Liver (tissue), 9 donors: ENCODE data around the gene GARNL3. TPM values are rescaled to one million over a fixed set of nuclear protein-coding genes. Genes with fewer than 3 reads are reported as not detected.

Experiments used
- DNase-seq: peaks from one replicate; pipeline ENCODE4 v3.0.0-alpha.2; 2017; ENCODE audit warnings: low spot score
- H3K27ac ChIP-seq, 2 donors: one replicate each; pipeline ENCODE4 v1.7.0; 2013; ENCODE audit warnings: inconsistent platforms in 2 of 2, low read length in 2 of 2, control low read depth in 1 of 2, low read depth in 1 of 2, mild to moderate bottlenecking in 1 of 2
- H3K27me3 ChIP-seq, 4 donors: one replicate each; pipeline versions ENCODE4 v1.6.1 to v1.7.0; 2013; ENCODE audit warnings: low read length in 3 of 4, inconsistent platforms in 1 of 4, mild to moderate bottlenecking in 1 of 4, moderate library complexity in 1 of 4; ENCODE audit not compliant: control insufficient read depth in 4 of 4, insufficient read depth in 4 of 4
- H3K36me3 ChIP-seq, 4 donors: one replicate each; pipeline versions ENCODE4 v1.6.1 to v1.7.0; 2013; ENCODE audit warnings: low read length in 3 of 4, mild to moderate bottlenecking in 3 of 4, low read depth in 1 of 4, moderate library complexity in 1 of 4; ENCODE audit not compliant: control insufficient read depth in 4 of 4, insufficient read depth in 3 of 4
- H3K4me1 ChIP-seq, 4 donors: one replicate each; pipeline versions ENCODE4 v1.6.1 to v1.7.0; 2013; ENCODE audit warnings: low read length in 3 of 4, mild to moderate bottlenecking in 3 of 4, moderate library complexity in 1 of 4; ENCODE audit not compliant: control insufficient read depth in 4 of 4, insufficient read depth in 4 of 4
- H3K4me3 ChIP-seq, 3 donors: one replicate each; pipeline versions ENCODE4 v1.6.1 to v1.7.0; 2013; ENCODE audit warnings: low read length in 3 of 3, control low read depth in 1 of 3, low read depth in 1 of 3, mild to moderate bottlenecking in 1 of 3
- H3K9ac ChIP-seq, 2 donors: one replicate each; pipeline ENCODE4 v1.7.0; 2013; ENCODE audit warnings: low read length in 2 of 2, mild to moderate bottlenecking in 2 of 2, moderate library complexity in 2 of 2, control low read depth in 1 of 2, low read depth in 1 of 2
- H3K9me3 ChIP-seq, 4 donors: one replicate each; pipeline versions ENCODE4 v1.6.1 to v1.7.0; 2013; ENCODE audit warnings: low read length in 3 of 4; ENCODE audit not compliant: control insufficient read depth in 4 of 4
- EGR1 ChIP-seq, 2 donors: IDR thresholded peaks; 2 replicates each; pipeline ENCODE4 v1.6.1; 2016 to 2018; ENCODE audit warnings: antibody characterized with exemption in 2 of 2, low read depth in 2 of 2
- FOXA1 ChIP-seq: IDR thresholded peaks from 2 replicates; pipeline ENCODE4 v1.6.1; 2016; ENCODE audit warnings: antibody characterized with exemption
- FOXA2 ChIP-seq: IDR thresholded peaks from 2 replicates; pipeline ENCODE4 v1.6.1; 2016; ENCODE audit warnings: antibody characterized with exemption
- GABPA ChIP-seq, 2 donors: IDR thresholded peaks in 1 of 2; conservative IDR thresholded peaks in 1 of 2; 2 replicates each; pipeline ENCODE4 v1.6.1; 2016; ENCODE audit warnings: antibody characterized with exemption in 2 of 2, mild to moderate bottlenecking in 1 of 2, moderate library complexity in 1 of 2
- HNF4A ChIP-seq, 2 donors: conservative IDR thresholded peaks; 2 replicates each; pipeline ENCODE4 v1.6.1; 2016; ENCODE audit warnings: antibody characterized with exemption in 2 of 2, mild to moderate bottlenecking in 2 of 2
- HNF4G ChIP-seq: IDR thresholded peaks from 2 replicates; pipeline ENCODE4 v1.6.1; 2016; ENCODE audit warnings: antibody characterized with exemption
- JUND ChIP-seq, 2 donors: IDR thresholded peaks; 2 replicates each; pipeline ENCODE4 v1.6.1; 2016; ENCODE audit warnings: antibody characterized with exemption in 2 of 2
- RAD21 ChIP-seq, 2 donors: IDR thresholded peaks; 2 replicates each; pipeline ENCODE4 v1.6.1; 2016; ENCODE audit warnings: antibody characterized with exemption in 2 of 2, mild to moderate bottlenecking in 2 of 2
- RXRA ChIP-seq, 2 donors: IDR thresholded peaks; 2 replicates each; pipeline ENCODE4 v1.6.1; 2017 to 2018; ENCODE audit warnings: antibody characterized with exemption in 2 of 2, mild to moderate bottlenecking in 1 of 2
- SP1 ChIP-seq: IDR thresholded peaks from 2 replicates; pipeline ENCODE4 v1.6.1; 2018; ENCODE audit warnings: antibody characterized with exemption, mild to moderate bottlenecking
- YY1 ChIP-seq: IDR thresholded peaks from 2 replicates; pipeline ENCODE4 v1.6.1; 2016; ENCODE audit warnings: antibody characterized with exemption, mild to moderate bottlenecking
- ZBTB33 ChIP-seq: IDR thresholded peaks from 2 replicates; pipeline ENCODE4 v1.6.1; 2016; ENCODE audit warnings: antibody characterized with exemption
- WGBS: extraction: QIAGEN DNeasy Blood & Tissue Kit; methylation state at CpG from one replicate; pipeline ENCODE4 v1.1.7; 2013; 5-methylcytosine and 5-hydroxymethylcytosine counted together
- polyA plus RNA-seq, 2 donors: library from polyadenylated mRNA; stranded (reverse) in 1 of 2; unstranded in 1 of 2; fragments of 200-250 nt in 1 of 2; fragments of >200 nt in 1 of 2; fragmentation: Nextera tagmentation in 1 of 2; extraction: Ambion mirVana in 1 of 2; gene quantifications; one replicate each; pipeline versions ENCODE4 v1.2.1 to v1.2.3, GENCODE V29; 2013 to 2015
- total RNA-seq, 2 donors: library from RNA; depleted of rRNA; stranded (reverse); fragments of >200 nt; gene quantifications; one replicate each; pipeline ENCODE4 v1.2.3, GENCODE V29; 2014
- TF ChIP-seq, protein P1 (sequence below): IDR thresholded peaks from 2 replicates; pipeline ENCODE4 v1.6.1; 2016; ENCODE audit warnings: antibody characterized with exemption, mild to moderate bottlenecking
- TF ChIP-seq, protein P2 (sequence below): IDR thresholded peaks from 2 replicates; pipeline ENCODE4 v1.6.1; 2016; ENCODE audit warnings: antibody characterized with exemption
- TF ChIP-seq, protein P3 (sequence below): fragments of 150-350 bp; IDR thresholded peaks from 2 replicates; pipeline ENCODE4 v1.5.1; 2017; ENCODE audit warnings: improper control_type of control experiment, low read depth, low read length; ENCODE audit not compliant: missing input control
- TF ChIP-seq, protein P4 (sequence below): IDR thresholded peaks from 2 replicates; pipeline ENCODE4 v1.6.1; 2016; ENCODE audit warnings: antibody characterized with exemption
- donor health status: healthy.
- donor health status: healthy.
- donor health status: healthy.
- donor health status: healthy.
- donor health status: healthy.

Gene GARNL3
- total and polyA plus RNA-seq, 4 donors: 0.89 to 6.7 (median 3.5) TPM

DNA sequence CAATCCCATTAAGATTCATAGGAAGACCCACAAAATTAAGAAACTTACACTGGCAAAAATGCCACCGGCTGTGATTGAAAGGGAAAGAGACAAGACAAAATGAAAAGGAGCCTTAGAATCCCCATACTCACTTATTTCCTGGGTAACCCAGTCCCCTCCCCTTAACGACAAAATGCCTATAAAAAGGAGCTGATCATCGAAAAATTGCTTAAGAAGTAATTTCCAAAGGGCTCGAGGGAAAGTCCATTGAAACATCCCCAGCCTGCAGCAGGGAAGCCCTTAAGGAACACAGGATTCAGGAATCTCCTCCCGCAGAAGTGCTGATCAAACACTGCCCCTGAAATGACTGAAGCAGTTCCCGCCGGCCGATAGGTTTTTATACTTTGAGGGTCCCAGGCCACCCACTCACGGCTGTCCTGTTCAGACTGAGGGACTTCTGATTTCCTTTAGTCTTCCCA, 158.9 kb downstream of the GARNL3 start:
- H3K36me3 ChIP-seq: peaks cover 0 to 1% (median under 1%) of the 10 kb centered on the region in 4 donors
- H3K27ac ChIP-seq: peak overlapping the region; percentile 74 to 88
- H3K9me3 ChIP-seq: no peaks in the 10 kb centered on the region
- peak overlapping the region; percentile 88 to 98 for H3K9ac ChIP-seq
- H3K4me3 ChIP-seq: peak overlapping the region; percentile 89 to 95 (median 92)
- H3K4me1 ChIP-seq: peaks cover 5 to 42% (median 36%) of the 10 kb centered on the region in 4 donors
- WGBS: 2% methylated on average over 9 of the region's 9 CpGs
- no peak for DNase-seq
- H3K27me3 ChIP-seq: no peaks in the 10 kb centered on the region
- TF ChIP-seq HNF4G: no peak
- no peak for TF ChIP-seq FOXA2
- no peak for TF ChIP-seq RAD21 (IDR thresholded peaks at IDR 0.05)
- TF ChIP-seq HNF4A (conservative IDR thresholded peaks at IDR 0.05): no peak
- no peak for TF ChIP-seq ZBTB33
- TF ChIP-seq, protein P1, sequence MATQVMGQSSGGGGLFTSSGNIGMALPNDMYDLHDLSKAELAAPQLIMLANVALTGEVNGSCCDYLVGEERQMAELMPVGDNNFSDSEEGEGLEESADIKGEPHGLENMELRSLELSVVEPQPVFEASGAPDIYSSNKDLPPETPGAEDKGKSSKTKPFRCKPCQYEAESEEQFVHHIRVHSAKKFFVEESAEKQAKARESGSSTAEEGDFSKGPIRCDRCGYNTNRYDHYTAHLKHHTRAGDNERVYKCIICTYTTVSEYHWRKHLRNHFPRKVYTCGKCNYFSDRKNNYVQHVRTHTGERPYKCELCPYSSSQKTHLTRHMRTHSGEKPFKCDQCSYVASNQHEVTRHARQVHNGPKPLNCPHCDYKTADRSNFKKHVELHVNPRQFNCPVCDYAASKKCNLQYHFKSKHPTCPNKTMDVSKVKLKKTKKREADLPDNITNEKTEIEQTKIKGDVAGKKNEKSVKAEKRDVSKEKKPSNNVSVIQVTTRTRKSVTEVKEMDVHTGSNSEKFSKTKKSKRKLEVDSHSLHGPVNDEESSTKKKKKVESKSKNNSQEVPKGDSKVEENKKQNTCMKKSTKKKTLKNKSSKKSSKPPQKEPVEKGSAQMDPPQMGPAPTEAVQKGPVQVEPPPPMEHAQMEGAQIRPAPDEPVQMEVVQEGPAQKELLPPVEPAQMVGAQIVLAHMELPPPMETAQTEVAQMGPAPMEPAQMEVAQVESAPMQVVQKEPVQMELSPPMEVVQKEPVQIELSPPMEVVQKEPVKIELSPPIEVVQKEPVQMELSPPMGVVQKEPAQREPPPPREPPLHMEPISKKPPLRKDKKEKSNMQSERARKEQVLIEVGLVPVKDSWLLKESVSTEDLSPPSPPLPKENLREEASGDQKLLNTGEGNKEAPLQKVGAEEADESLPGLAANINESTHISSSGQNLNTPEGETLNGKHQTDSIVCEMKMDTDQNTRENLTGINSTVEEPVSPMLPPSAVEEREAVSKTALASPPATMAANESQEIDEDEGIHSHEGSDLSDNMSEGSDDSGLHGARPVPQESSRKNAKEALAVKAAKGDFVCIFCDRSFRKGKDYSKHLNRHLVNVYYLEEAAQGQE: no peak
- TF ChIP-seq, protein P2, sequence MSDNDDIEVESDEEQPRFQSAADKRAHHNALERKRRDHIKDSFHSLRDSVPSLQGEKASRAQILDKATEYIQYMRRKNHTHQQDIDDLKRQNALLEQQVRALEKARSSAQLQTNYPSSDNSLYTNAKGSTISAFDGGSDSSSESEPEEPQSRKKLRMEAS: no peak
- no peak for TF ChIP-seq YY1
- no peak for TF ChIP-seq EGR1 (IDR thresholded peaks at IDR 0.05; ENCODE audit: low read depth in 2 of 2)

- DNase-seq: peak; percentile 94
- Histone ChIP-seq H3K27ac (peak within 1 kb of the TSS; percentile 74 to 88), H3K27me3 (no peaks in the 10 kb centered on the region), H3K36me3 (peaks cover 0 to 6% (median 5%) of the 10 kb centered on the region in 4 donors), H3K9me3 (no peaks in the 10 kb centered on the region), H3K4me3 (peak within 1 kb of the TSS; percentile 89 to 95 (median 92)), H3K4me1 (peaks cover 5 to 42% (median 36%) of the 10 kb centered on the region in 4 donors), H3K9ac (peak within 1 kb of the TSS; percentile 88 to 98)
- under 1% methylated on average over 54 of the region's 54 CpGs for WGBS
- TF ChIP-seq, protein P3, sequence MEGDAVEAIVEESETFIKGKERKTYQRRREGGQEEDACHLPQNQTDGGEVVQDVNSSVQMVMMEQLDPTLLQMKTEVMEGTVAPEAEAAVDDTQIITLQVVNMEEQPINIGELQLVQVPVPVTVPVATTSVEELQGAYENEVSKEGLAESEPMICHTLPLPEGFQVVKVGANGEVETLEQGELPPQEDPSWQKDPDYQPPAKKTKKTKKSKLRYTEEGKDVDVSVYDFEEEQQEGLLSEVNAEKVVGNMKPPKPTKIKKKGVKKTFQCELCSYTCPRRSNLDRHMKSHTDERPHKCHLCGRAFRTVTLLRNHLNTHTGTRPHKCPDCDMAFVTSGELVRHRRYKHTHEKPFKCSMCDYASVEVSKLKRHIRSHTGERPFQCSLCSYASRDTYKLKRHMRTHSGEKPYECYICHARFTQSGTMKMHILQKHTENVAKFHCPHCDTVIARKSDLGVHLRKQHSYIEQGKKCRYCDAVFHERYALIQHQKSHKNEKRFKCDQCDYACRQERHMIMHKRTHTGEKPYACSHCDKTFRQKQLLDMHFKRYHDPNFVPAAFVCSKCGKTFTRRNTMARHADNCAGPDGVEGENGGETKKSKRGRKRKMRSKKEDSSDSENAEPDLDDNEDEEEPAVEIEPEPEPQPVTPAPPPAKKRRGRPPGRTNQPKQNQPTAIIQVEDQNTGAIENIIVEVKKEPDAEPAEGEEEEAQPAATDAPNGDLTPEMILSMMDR: peak; percentile 17
- TF ChIP-seq GABPA (IDR thresholded peaks at IDR 0.05 in 1 of 2, conservative IDR thresholded peaks at IDR 0.05 in 1 of 2) (peak; percentile 73 to 94), JUND (IDR thresholded peaks at IDR 0.05) (peak in 1 of 2 donors; percentile 14), FOXA2 (no peak), YY1 (peak; percentile 97), FOXA1 (no peak), ZBTB33 (peak; percentile 98), RXRA (IDR thresholded peaks at IDR 0.05) (peak in 1 of 2 donors; percentile 44), SP1 (peak; percentile 50), RAD21 (IDR thresholded peaks at IDR 0.05) (peak in 1 of 2 donors; percentile 23), HNF4A (conservative IDR thresholded peaks at IDR 0.05) (peak in 1 of 2 donors; percentile 46)
- TF ChIP-seq, protein P4, sequence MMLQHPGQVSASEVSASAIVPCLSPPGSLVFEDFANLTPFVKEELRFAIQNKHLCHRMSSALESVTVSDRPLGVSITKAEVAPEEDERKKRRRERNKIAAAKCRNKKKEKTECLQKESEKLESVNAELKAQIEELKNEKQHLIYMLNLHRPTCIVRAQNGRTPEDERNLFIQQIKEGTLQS: no peak
- TF ChIP-seq, protein P1: peak; percentile 96
Measured at GRCh38 chr9:127423934-127424675, 159.5 kb downstream of the GARNL3 start, which contains the start of gene ZNF79. Gene ZNF79 (plus strand): TSS chr9:127424382. CDS start chr9:127424788, 406 bp downstream.
